Panc1 (cell line): Measurements from ENCODE around the gene PPP1R16B. TPM values are rescaled to one million over a fixed set of nuclear protein-coding genes. Genes with fewer than 3 reads are reported as not detected.

Experiments used
- ATAC-seq: fragments of 200-7000 bp; cut with Tn5 transposase; 2 replicates; pipeline ENCODE4 v1.9.1; 2020; ENCODE audit warnings: mild to moderate bottlenecking, moderate library complexity
- BruUV-seq: library from RNA; stranded (reverse); fragments of 400-500 nt; replicated peaks from 2 replicates; lab custom pipeline; 2021; lab: Mats Ljungman, UMichigan
- CTCF ChIA-PET: fragments of 300-600 bp; sonication (Branson Sonifier 250); formaldehyde crosslinking; loops from one replicate; lab custom pipeline; 2022; ENCODE audit warnings: antibody characterized with exemption; lab: Charles Lee
- POLR2A ChIA-PET: fragments of 300-600 bp; sonication (Branson Sonifier 250); formaldehyde crosslinking; loops from one replicate; lab custom pipeline; 2022; ENCODE audit warnings: antibody characterized with exemption; lab: Charles Lee
- DNase-seq: peaks from one replicate; pipeline ENCODE4 v3.0.0-alpha.2; 2010; ENCODE audit warnings: low read depth, low spot score
- H3K27ac ChIP-seq: 2 replicates; pipeline ENCODE4 v1.5.1; 2011; ENCODE audit warnings: mild to moderate bottlenecking, low read length, inconsistent platforms
- H3K27me3 ChIP-seq: fragments of 200-500 bp; sonication (Bioruptor generic); 2 replicates; pipeline ENCODE4 v1.6.0; 2014; ENCODE audit warnings: low read length, inconsistent platforms; ENCODE audit not compliant: control insufficient read depth, insufficient read depth
- H3K36me3 ChIP-seq: fragments of 200-500 bp; sonication (Bioruptor generic); 2 replicates; pipeline ENCODE4 v1.5.1; 2014; ENCODE audit warnings: inconsistent platforms, mild to moderate bottlenecking, low read length, moderate library complexity; ENCODE audit not compliant: control insufficient read depth, insufficient read depth
- H3K4me1 ChIP-seq: 2 replicates; pipeline ENCODE4 v1.5.1; 2011; ENCODE audit warnings: inconsistent platforms, mild to moderate bottlenecking, low read length, moderate library complexity; ENCODE audit not compliant: control insufficient read depth, insufficient read depth
- H3K4me3 ChIP-seq, 2 experiments: 2 replicates each; pipeline ENCODE4 v1.5.1; 2011 to 2012; ENCODE audit warnings: low read depth in 2 of 2, low read length in 2 of 2, mild to moderate bottlenecking in 2 of 2, inconsistent platforms in 1 of 2, moderate library complexity in 1 of 2
- H3K9me3 ChIP-seq: fragments of 200-500 bp; sonication (Bioruptor generic); 2 replicates; pipeline ENCODE4 v1.5.1; 2014; ENCODE audit warnings: low read depth, mild to moderate bottlenecking, inconsistent platforms, low read length, moderate library complexity; ENCODE audit not compliant: control insufficient read depth, insufficient read depth
- POLR2AphosphoS5 ChIP-seq: IDR thresholded peaks from 2 replicates; pipeline ENCODE4 v1.6.1; 2012; ENCODE audit warnings: mild to moderate bottlenecking, low read depth, low read length, moderate library complexity
- SIN3A ChIP-seq: IDR thresholded peaks from 2 replicates; pipeline ENCODE4 v1.6.1; 2012; ENCODE audit warnings: low read depth, mild to moderate bottlenecking, low read length, moderate library complexity, borderline replicate concordance; ENCODE audit not compliant: insufficient read depth
- TCF7L2 ChIP-seq: IDR thresholded peaks from 2 replicates; pipeline ENCODE4 v1.6.1; 2011; ENCODE audit warnings: mild to moderate bottlenecking, low read depth, low read length, inconsistent platforms
- in situ Hi-C: cut with HindIII; loops from 2 replicates; pipeline ENCODE4 v1.10.0; 2016; ENCODE audit warnings: low sequenced_read_pairs, low pct_unique_long_range_greater_than_20kb
- intact Hi-C: fragments of 100-400 bp; cut with micrococcal nuclease; formaldehyde crosslinking; loops from one replicate; pipeline ENCODE4 v1.10.0; 2022; ENCODE audit not compliant: unreplicated experiment
- total RNA-seq: library from RNA; stranded (reverse); gene quantifications from one replicate; pipeline ENCODE4 v1.2.1, GENCODE V29; 2021; ENCODE audit not compliant: unreplicated experiment
- TF ChIP-seq, protein P1 (sequence below), 2 experiments: IDR thresholded peaks; 2 replicates each; pipeline ENCODE4 v1.6.1; 2011 to 2012; ENCODE audit warnings: low read depth in 2 of 2, control low read depth in 1 of 2, low read length in 1 of 2, mild to moderate bottlenecking in 1 of 2, moderate library complexity in 1 of 2; ENCODE audit not compliant: insufficient read depth in 1 of 2
- TF ChIP-seq, protein P2 (sequence below): fragments of 450-650 bp; IDR thresholded peaks from 2 replicates; pipeline ENCODE4 v1.5.1; 2017; ENCODE audit warnings: mild to moderate bottlenecking

The PPP1R16B gene
- total RNA-seq, 1 experiment from 2014 or later: 0.92 TPM

DNA sequence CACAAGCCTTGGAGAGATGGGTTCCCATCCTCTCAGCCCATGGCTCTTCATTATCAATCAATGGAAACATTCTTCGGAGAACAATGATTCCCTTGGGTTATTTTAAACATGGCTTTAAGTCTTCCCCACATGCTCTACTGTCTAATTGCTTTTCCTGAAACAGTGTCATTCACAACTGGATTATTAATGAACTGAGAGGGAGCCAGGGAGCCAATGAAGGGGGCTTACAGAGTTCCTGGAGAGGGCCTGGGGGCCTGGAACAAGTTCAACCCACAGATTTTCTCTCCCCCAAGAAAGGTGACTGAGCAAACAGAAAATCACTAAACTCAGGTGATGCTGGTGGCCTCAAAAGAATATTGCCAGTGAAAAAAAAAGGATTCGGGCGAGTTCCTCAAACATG lies 1.3 kb upstream of the PPP1R16B start:
- in situ Hi-C loops: no loop called here
- Histone ChIP-seq H3K36me3 (no peaks in the 10 kb centered on the region), H3K27ac (no peak overlapping the region), H3K9me3 (no peaks in the 10 kb centered on the region), H3K4me3 (no peak overlapping the region), H3K27me3 (peaks cover 3% of the 10 kb centered on the region; the same call in 1 of the 2 replicates), H3K4me1 (no peaks in the 10 kb centered on the region)
- DNase-seq (no peak), ATAC-seq (no peak)
- intact Hi-C loops: no loop called here
- CTCF ChIA-PET: no interaction called here
- TF ChIP-seq SIN3A: no peak
- TF ChIP-seq, protein P1, sequence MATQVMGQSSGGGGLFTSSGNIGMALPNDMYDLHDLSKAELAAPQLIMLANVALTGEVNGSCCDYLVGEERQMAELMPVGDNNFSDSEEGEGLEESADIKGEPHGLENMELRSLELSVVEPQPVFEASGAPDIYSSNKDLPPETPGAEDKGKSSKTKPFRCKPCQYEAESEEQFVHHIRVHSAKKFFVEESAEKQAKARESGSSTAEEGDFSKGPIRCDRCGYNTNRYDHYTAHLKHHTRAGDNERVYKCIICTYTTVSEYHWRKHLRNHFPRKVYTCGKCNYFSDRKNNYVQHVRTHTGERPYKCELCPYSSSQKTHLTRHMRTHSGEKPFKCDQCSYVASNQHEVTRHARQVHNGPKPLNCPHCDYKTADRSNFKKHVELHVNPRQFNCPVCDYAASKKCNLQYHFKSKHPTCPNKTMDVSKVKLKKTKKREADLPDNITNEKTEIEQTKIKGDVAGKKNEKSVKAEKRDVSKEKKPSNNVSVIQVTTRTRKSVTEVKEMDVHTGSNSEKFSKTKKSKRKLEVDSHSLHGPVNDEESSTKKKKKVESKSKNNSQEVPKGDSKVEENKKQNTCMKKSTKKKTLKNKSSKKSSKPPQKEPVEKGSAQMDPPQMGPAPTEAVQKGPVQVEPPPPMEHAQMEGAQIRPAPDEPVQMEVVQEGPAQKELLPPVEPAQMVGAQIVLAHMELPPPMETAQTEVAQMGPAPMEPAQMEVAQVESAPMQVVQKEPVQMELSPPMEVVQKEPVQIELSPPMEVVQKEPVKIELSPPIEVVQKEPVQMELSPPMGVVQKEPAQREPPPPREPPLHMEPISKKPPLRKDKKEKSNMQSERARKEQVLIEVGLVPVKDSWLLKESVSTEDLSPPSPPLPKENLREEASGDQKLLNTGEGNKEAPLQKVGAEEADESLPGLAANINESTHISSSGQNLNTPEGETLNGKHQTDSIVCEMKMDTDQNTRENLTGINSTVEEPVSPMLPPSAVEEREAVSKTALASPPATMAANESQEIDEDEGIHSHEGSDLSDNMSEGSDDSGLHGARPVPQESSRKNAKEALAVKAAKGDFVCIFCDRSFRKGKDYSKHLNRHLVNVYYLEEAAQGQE (IDR thresholded peaks at IDR 0.05; ENCODE audit: insufficient read depth in 1 of 2, low read depth in 2 of 2, low read length in 1 of 2): no peak
- TF ChIP-seq, protein P2, sequence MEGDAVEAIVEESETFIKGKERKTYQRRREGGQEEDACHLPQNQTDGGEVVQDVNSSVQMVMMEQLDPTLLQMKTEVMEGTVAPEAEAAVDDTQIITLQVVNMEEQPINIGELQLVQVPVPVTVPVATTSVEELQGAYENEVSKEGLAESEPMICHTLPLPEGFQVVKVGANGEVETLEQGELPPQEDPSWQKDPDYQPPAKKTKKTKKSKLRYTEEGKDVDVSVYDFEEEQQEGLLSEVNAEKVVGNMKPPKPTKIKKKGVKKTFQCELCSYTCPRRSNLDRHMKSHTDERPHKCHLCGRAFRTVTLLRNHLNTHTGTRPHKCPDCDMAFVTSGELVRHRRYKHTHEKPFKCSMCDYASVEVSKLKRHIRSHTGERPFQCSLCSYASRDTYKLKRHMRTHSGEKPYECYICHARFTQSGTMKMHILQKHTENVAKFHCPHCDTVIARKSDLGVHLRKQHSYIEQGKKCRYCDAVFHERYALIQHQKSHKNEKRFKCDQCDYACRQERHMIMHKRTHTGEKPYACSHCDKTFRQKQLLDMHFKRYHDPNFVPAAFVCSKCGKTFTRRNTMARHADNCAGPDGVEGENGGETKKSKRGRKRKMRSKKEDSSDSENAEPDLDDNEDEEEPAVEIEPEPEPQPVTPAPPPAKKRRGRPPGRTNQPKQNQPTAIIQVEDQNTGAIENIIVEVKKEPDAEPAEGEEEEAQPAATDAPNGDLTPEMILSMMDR: no peak
- no peak for TF ChIP-seq POLR2AphosphoS5
- TF ChIP-seq TCF7L2: no peak
- no TSS peak for BruUV-seq
- POLR2A ChIA-PET: no interaction called here

DNA sequence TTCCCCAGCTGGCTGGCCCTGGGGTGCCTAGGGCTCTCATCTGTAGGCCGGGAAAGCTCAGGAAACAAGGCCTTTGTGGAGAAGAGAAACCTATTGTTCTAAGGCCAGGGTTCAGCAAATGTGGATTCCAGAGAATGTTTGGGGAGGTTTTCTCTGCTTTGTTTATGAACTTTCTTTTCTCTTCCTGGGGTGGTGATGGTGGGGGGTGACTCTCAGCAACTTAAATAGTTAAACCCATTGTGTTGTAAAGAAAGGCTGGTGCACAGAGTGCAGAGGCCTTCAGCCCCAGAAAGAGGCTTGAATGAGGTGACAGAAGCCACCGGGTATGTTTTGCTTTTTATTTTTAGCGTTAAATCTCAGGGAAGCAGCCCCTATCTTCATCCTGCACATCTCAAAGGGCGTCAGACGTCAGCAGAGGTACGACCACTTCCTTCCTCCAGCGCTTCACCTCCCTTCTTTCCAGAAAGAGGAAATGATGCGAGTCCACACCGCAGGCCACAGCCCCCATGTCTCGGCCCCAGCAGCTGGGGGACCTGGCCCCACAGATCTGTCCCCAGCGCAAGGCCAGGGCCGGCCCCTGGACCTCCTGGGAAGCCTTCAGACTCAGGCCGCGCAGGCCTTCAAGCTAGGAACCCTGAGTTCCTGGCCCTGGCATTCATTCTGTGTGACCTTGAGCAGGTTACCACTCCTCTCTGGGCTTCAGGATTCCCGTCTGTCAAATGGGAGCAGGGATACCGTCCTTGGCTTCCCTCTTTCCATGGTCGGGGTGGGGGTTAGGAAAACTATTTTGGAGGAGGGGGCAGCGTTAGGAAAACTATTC lies 605 bp upstream of the PPP1R16B start:
- no peak for ATAC-seq
- BruUV-seq: no TSS peak

More for the DNA sequence above, 605 bp upstream of the PPP1R16B start:
- TF ChIP-seq SIN3A: no peak
- TF ChIP-seq, protein P1 (IDR thresholded peaks at IDR 0.05; ENCODE audit: insufficient read depth in 1 of 2, low read depth in 2 of 2, low read length in 1 of 2): no peak
- TF ChIP-seq POLR2AphosphoS5: no peak
- TF ChIP-seq, protein P2: no peak
- TF ChIP-seq TCF7L2: no peak
- H3K9me3 ChIP-seq: no peaks in the 10 kb centered on the region
- peaks cover 3% of the 10 kb centered on the region; the same call in 1 of the 2 replicates for H3K27me3 ChIP-seq
- no peaks in the 10 kb centered on the region for H3K36me3 ChIP-seq
- no peaks in the 10 kb centered on the region for H3K4me1 ChIP-seq
- intact Hi-C loops (no loop called here), in situ Hi-C loops (no loop called here)
- peak overlapping the region; percentile 41 to 50 for H3K4me3 ChIP-seq
- ChIA-PET POLR2A (no interaction called here), CTCF (no interaction called here)
- H3K27ac ChIP-seq: no peak overlapping the region
- no peak for DNase-seq
